HEK293T (cell line): Measurements from ENCODE around the gene MYL3.

Experiments used
- CTBP1 ChIP-seq: fragments of 450-650 bp; IDR thresholded peaks from 2 replicates; pipeline ENCODE4 v1.6.1; 2016; ENCODE audit warnings: borderline replicate concordance
- FOXK2 ChIP-seq: fragments of 450-650 bp; IDR thresholded peaks from 2 replicates; pipeline ENCODE4 v1.6.1; 2016; ENCODE audit warnings: mild to moderate bottlenecking
- HDGF ChIP-seq: fragments of 450-650 bp; IDR thresholded peaks from 2 replicates; pipeline ENCODE4 v1.6.1; 2017; ENCODE audit warnings: antibody characterized with exemption, borderline replicate concordance
- SP1 ChIP-seq: fragments of 450-650 bp; IDR thresholded peaks from 2 replicates; pipeline ENCODE4 v1.6.1; 2017
- ZNF384 ChIP-seq: fragments of 450-650 bp; IDR thresholded peaks from 2 replicates; pipeline ENCODE4 v1.6.1; 2016
- TF ChIP-seq, protein P1 (sequence below): fragments of 450-650 bp; IDR thresholded peaks from 2 replicates; pipeline ENCODE4 v1.6.1; 2016

DNA sequence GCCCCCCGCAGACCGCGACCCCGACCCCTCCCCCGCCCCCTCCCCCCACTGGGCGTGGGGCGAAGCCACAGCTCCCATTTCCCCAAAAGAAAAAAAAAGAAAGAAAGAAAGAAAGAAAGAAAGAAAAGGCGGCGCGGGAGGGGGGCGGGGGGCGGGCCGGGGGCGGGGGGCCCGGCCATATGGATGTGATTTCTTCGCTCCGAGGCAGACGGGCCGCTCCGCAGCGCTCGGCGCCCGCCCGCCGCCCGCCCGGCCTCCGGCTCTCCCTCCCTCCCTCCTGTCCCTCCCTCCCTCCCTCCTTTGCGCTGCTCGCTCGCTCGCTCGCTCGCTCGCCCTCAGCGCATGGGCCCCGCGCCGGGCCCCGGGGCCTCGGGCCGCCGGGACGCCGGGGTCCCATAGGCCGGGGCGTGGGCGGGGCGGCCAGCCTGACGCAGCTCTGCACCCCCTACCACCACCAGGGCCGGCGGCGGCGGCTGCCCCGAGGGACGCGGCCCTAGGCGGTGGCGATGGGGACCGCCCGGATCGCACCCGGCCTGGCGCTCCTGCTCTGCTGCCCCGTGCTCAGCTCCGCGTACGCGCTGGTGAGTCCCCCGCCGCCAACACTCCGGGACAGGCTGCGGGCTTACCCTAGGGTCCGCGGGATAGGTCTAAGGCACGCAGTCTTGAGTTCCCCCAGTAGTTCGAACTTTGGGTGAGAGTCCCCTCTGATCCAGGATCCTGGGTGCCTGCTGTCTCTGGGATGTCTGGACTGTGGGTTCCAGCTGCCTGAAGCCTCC, 20.0 kb upstream of the MYL3 start:
- TF ChIP-seq ZNF384 (no peak), HDGF (no peak), SP1 (no peak), CTBP1 (no peak), FOXK2 (no peak)
- TF ChIP-seq, protein P1, sequence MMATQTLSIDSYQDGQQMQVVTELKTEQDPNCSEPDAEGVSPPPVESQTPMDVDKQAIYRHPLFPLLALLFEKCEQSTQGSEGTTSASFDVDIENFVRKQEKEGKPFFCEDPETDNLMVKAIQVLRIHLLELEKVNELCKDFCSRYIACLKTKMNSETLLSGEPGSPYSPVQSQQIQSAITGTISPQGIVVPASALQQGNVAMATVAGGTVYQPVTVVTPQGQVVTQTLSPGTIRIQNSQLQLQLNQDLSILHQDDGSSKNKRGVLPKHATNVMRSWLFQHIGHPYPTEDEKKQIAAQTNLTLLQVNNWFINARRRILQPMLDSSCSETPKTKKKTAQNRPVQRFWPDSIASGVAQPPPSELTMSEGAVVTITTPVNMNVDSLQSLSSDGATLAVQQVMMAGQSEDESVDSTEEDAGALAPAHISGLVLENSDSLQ, result no peak
